Measurements from ENCODE around the gene LMNTD2. TPM values are rescaled to one million over a fixed set of nuclear protein-coding genes. Genes with fewer than 3 reads are reported as not detected.

LMNTD2 gene
- total and polyA plus RNA-seq, 2 of the 13 experiments (the other 11 are each of a cell fraction or from before 2014, with no cell fraction given) = 1.1 to 3.1 TPM

DNA sequence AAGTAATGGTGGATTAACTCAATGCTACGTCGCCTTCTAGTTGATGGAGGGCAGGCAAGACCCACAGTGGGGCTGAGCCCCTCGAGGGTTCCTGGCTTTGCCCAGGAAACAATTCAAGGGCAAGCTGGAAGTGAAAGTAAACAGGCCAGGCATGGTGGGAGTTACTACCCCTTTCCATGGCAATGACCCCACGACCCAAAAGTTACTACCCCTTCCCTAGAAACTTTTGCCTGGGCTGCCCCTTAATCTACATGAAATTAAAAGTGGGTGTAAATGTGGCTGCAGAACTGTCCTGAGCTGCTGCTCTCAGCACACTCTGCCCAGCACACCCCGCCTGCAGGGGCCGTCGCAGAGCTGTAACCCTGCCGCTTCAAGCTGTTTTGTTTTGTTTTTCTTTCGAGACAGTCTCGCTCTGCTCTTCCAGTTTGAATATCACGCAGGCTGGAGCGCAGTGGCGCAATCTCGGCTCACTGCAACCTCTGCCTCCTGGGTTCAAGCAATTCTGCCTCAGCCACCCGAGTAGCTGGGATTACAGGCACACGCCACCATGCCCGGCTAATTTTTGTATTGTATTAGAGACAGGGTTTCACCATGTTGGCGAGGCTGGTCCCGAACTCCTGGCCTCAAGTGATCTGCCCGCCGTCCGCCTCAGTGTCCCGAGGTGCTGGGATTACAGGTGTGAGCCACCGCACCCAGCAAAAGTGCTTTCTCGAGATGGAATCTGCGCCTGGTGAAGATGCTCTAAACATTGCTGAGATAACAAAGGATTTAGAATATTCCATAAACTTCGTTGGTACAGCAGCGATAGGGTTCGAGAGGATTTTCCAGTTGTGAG, 47.6 kb downstream of the LMNTD2 start:
- Histone ChIP-seq H3K4me3 (replicated peaks in 1 of 3; ENCODE audit: insufficient read depth in 1 of 3, low read depth in 2 of 3, low read length in 3 of 3) (no peak overlapping the region), H3K4me1 (ENCODE audit: insufficient read depth, low read length) (peaks cover 9% of the 10 kb centered on the region), H3K9me3 (ENCODE audit: low read length) (no peaks in the 10 kb centered on the region), H3K79me2 (ENCODE audit: insufficient read depth, low read length) (no peaks in the 10 kb centered on the region), H4K20me1 (ENCODE audit: insufficient read depth, low read length) (no peaks in the 10 kb centered on the region), H3K27ac (ENCODE audit: extremely low read length, insufficient read depth, low read length) (no peak overlapping the region), H3K36me3 (replicated peaks in 1 of 2; ENCODE audit: control insufficient read depth in 1 of 2, insufficient read depth in 2 of 2, low read length in 2 of 2) (peaks cover 4 to 13% of the 10 kb centered on the region in 2 experiments; a peak in 4 of 5 replicates), H2AFZ (ENCODE audit: low read length) (no peak overlapping the region), H3K27me3 (ENCODE audit: control insufficient read depth in 1 of 2, insufficient read depth in 2 of 2, low read length in 2 of 2) (no peaks in the 10 kb centered on the region), H3K4me2 (ENCODE audit: low read depth, low read length) (no peak overlapping the region), H3K9ac (ENCODE audit: insufficient read depth, low read depth, low read length) (no peak overlapping the region)
- no TSS peak for BruUV-seq (replicated peaks)
- WGBS (ENCODE audit: low lambda C conversion rate) = 97% methylated on average over 29 of the region's 29 CpGs
- ChIA-PET CTCF (ENCODE audit: low intra/inter-chr PET ratio, low total read pairs) (no interaction called here), POLR2A (interaction anchor here (1.0 kb wide), 1 partner anchor 73 kb away, joined by 6 read pairs; no protein-coding TSS in a partner anchor)
- intact Hi-C loops (cut with micrococcal nuclease; ENCODE audit: unreplicated experiment) = no loop called here
- no peak for DNase-seq (ENCODE audit: low spot score)
- ATAC-seq = no peak
- TF ChIP-seq ZNF841 (CRISPR knock-in tag; IDR thresholded peaks at IDR 0.05; ENCODE audit: borderline replicate concordance) (no peak), SP140L (CRISPR knock-in tag; IDR thresholded peaks at IDR 0.05; ENCODE audit: borderline replicate concordance) (no peak), ZIK1 (CRISPR knock-in tag; IDR thresholded peaks at IDR 0.05; ENCODE audit: borderline replicate concordance, low read depth) (no peak), KDM5B (CRISPR knock-in tag; IDR thresholded peaks at IDR 0.05; ENCODE audit: borderline replicate concordance) (no peak)
- in situ Hi-C loops (cut with HindIII; ENCODE audit: extremely low pct_ligation_motif_present, low pct_unique_long_range_greater_than_20kb) = no loop called here
- no peak for FAIRE-seq

GRCh38 chr11:508956-509355, 51.6 kb downstream of the LMNTD2 start:
- peaks cover 4 to 14% of the 10 kb centered on the region in 2 experiments; a peak in 4 of 5 replicates for H3K36me3 ChIP-seq (replicated peaks in 1 of 2; ENCODE audit: control insufficient read depth in 1 of 2, insufficient read depth in 2 of 2, low read length in 2 of 2)
- no peaks in the 10 kb centered on the region for H4K20me1 ChIP-seq (ENCODE audit: insufficient read depth, low read length)
- ATAC-seq (no peak), DNase-seq (ENCODE audit: low spot score) (no peak), FAIRE-seq (no peak)
- TF ChIP-seq PPARG (CRISPR knock-in tag; conservative IDR thresholded peaks at IDR 0.05) = no peak
- TF ChIP-seq ZNF121 (CRISPR knock-in tag; IDR thresholded peaks at IDR 0.05) = no peak
- TF ChIP-seq DNMT1 (CRISPR knock-in tag; IDR thresholded peaks at IDR 0.05) = no peak
- TF ChIP-seq ZFP36 (IDR thresholded peaks at IDR 0.05; ENCODE audit: borderline replicate concordance, low read depth, low read length, partially characterized antibody) = no peak
- no peak for TF ChIP-seq KDM6A (CRISPR knock-in tag; IDR thresholded peaks at IDR 0.05; ENCODE audit: low read depth)
- TF ChIP-seq SRSF9 (IDR thresholded peaks at IDR 0.05; ENCODE audit: borderline replicate concordance, insufficient read depth, low read depth, low read length, poor library complexity, severe bottlenecking) = no peak
- TF ChIP-seq RFX1 (IDR thresholded peaks at IDR 0.05) = no peak
- TF ChIP-seq ZBTB7A (CRISPR knock-in tag; IDR thresholded peaks at IDR 0.05) = no peak
- TF ChIP-seq MEIS2 (CRISPR knock-in tag; IDR thresholded peaks at IDR 0.05) = no peak
- no peak for TF ChIP-seq ARID4A (CRISPR knock-in tag; IDR thresholded peaks at IDR 0.05; ENCODE audit: borderline replicate concordance)
- TF ChIP-seq THAP11 (CRISPR knock-in tag; IDR thresholded peaks at IDR 0.05) = no peak
- WGBS (ENCODE audit: low lambda C conversion rate) = 98% methylated on average over 5 of the region's 5 CpGs
- no peak overlapping the region for H2AFZ ChIP-seq (ENCODE audit: low read length)
- intact Hi-C loops (cut with micrococcal nuclease; ENCODE audit: unreplicated experiment) (no loop called here), in situ Hi-C loops (cut with HindIII; ENCODE audit: extremely low pct_ligation_motif_present, low pct_unique_long_range_greater_than_20kb) (no loop called here)
- CTCF ChIA-PET (ENCODE audit: low intra/inter-chr PET ratio, low total read pairs) = no interaction called here
- H3K27me3 ChIP-seq (ENCODE audit: control insufficient read depth in 1 of 2, insufficient read depth in 2 of 2, low read length in 2 of 2) = no peaks in the 10 kb centered on the region
- H3K9ac ChIP-seq (ENCODE audit: insufficient read depth, low read depth, low read length) = no peak overlapping the region
- no peak overlapping the region for H3K4me3 ChIP-seq (replicated peaks in 1 of 3; ENCODE audit: insufficient read depth in 1 of 3, low read depth in 2 of 3, low read length in 3 of 3)
- peaks cover 21% of the 10 kb centered on the region for H3K4me1 ChIP-seq (ENCODE audit: insufficient read depth, low read length)
- H3K9me3 ChIP-seq (ENCODE audit: low read length) = no peaks in the 10 kb centered on the region
- no peak overlapping the region for H3K27ac ChIP-seq (ENCODE audit: extremely low read length, insufficient read depth, low read length)
- peaks cover 18% of the 10 kb centered on the region for H3K79me2 ChIP-seq (ENCODE audit: insufficient read depth, low read length)
- BruUV-seq (replicated peaks) = TSS peak; percentile 39
- POLR2A ChIA-PET = interaction anchor here (0.8 to 1.6 kb wide), 3 partner anchors 9 to 69 kb away, joined by 3 to 4 read pairs (median 3); no protein-coding TSS in a partner anchor
- no peak overlapping the region for H3K4me2 ChIP-seq (ENCODE audit: low read depth, low read length)

Measured in HepG2 (cell line).